GM15510 (cell line): ENCODE measurements around the gene TBC1D13.

Experiments
- POLR2A ChIP-seq: IDR thresholded peaks from 3 replicates; pipeline ENCODE4 v1.6.1; 2011; ENCODE audit warnings: borderline replicate concordance; ENCODE audit not compliant: insufficient read length; ENCODE audit errors: extremely low read depth

TBC1D13 gene

DNA sequence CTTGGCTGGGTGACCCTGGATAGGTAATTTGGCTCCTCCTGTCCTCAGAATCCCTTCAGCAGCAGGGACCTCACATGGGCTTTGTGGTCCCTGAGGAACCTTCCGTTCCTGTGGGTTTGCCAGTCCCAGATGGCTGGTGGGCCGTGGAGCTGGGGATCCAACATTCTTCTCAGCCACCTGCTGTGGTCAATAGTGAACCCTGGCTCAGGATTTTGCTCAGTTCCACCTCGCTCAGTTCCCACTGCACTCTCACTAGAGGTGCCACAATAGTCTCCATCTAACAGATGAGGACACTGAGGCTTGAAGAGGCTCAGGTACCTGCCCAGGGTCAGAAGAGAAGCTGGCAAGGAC, 59.6 kb downstream of the TBC1D13 start:
- TF ChIP-seq POLR2A, result no peak

GRCh38 chr9:128847803-128848202, 60.8 kb downstream of the TBC1D13 start:
- TF ChIP-seq POLR2A, result no peak
